Effector CD4-positive, alpha-beta T cell (primary cell): ENCODE results near the gene ZNF282.

Experiments used
- DNase-seq: peaks from one replicate; pipeline ENCODE4 v3.0.0-alpha.2; 2020
- total RNA-seq: gene quantifications from one replicate; lab custom pipeline; 2026; lab: John Stamatoyannopoulos, UW

The ZNF282 gene
- total RNA-seq = 31.5 reads per million, percentile 57 among the genes with 10 or more reads in this experiment

GRCh38 chr7:149195180-149196150, at the start of gene ZNF282:
Gene ZNF282, plus strand, starts transcription at chr7:149195546. Its CDS starts 44 bp downstream, at chr7:149195590.
- peak; percentile 51 for DNase-seq

- DNase-seq = peak; percentile 65
These were observed 48.1 kb upstream of the ZNF282 start, which contains the start of gene ZNF398 for GRCh38 chr7:149147072-149147751. Gene ZNF398, plus strand, starts transcription at chr7:149147453. Its CDS starts 290 bp downstream, at chr7:149147743.

GRCh38 chr7:149147752-149148653, 47.3 kb upstream of the ZNF282 start:
- peak; percentile 64 for DNase-seq

GRCh38 chr7:149150981-149151380, 44.4 kb upstream of the ZNF282 start:
- DNase-seq = no peak

GRCh38 chr7:149153346-149153745, 42.0 kb upstream of the ZNF282 start:
- no peak for DNase-seq

- no peak for DNase-seq
These were observed 41.3 kb upstream of the ZNF282 start for GRCh38 chr7:149154056-149154455.

GRCh38 chr7:149156898-149157297, 38.4 kb upstream of the ZNF282 start:
- no peak for DNase-seq

- no peak for DNase-seq
These were observed 34.0 kb upstream of the ZNF282 start for GRCh38 chr7:149161241-149161848.

- no peak for DNase-seq
These were observed 29.2 kb upstream of the ZNF282 start for GRCh38 chr7:149166142-149166541.

- no peak for DNase-seq
These were observed 28.6 kb upstream of the ZNF282 start for GRCh38 chr7:149166630-149167352.

- DNase-seq = no peak
These were observed 23.3 kb upstream of the ZNF282 start for GRCh38 chr7:149171892-149172533.

- DNase-seq = no peak
These were observed 22.8 kb upstream of the ZNF282 start for GRCh38 chr7:149172534-149172920.

GRCh38 chr7:149175150-149175549, 20.2 kb upstream of the ZNF282 start:
- DNase-seq = no peak

- no peak for DNase-seq
These were observed 16.1 kb upstream of the ZNF282 start for GRCh38 chr7:149179241-149179640.

GRCh38 chr7:149180722-149181449, 14.5 kb upstream of the ZNF282 start:
- no peak for DNase-seq

- DNase-seq = no peak
These were observed 13.9 kb upstream of the ZNF282 start for GRCh38 chr7:149181450-149181790.

- DNase-seq = no peak
These were observed 11.1 kb upstream of the ZNF282 start for GRCh38 chr7:149184274-149184673.

- DNase-seq = no peak
These were observed 7.1 kb upstream of the ZNF282 start for GRCh38 chr7:149188213-149188612.

GRCh38 chr7:149188637-149189259, 6.6 kb upstream of the ZNF282 start:
- DNase-seq = no peak

- no peak for DNase-seq
These were observed 3.5 kb upstream of the ZNF282 start for GRCh38 chr7:149191851-149192250.
